GM19328 (cell line): Measurements from ENCODE around the gene SNX11.

Experiments used
- ATAC-seq: cut with Tn5 transposase; IDR thresholded peaks from one replicate; pipeline ENCODE4 v1.9.1; 2021; ENCODE audit warnings: mild to moderate bottlenecking, moderate library complexity; ENCODE audit not compliant: unreplicated experiment

SNX11 gene

GRCh38 chr17:48131216-48131824 lies 23.8 kb downstream of the SNX11 start:
- no peak for ATAC-seq

- no peak for ATAC-seq
Observed at GRCh38 chr17:48132385-48132784, 24.8 kb downstream of the SNX11 start.

DNA sequence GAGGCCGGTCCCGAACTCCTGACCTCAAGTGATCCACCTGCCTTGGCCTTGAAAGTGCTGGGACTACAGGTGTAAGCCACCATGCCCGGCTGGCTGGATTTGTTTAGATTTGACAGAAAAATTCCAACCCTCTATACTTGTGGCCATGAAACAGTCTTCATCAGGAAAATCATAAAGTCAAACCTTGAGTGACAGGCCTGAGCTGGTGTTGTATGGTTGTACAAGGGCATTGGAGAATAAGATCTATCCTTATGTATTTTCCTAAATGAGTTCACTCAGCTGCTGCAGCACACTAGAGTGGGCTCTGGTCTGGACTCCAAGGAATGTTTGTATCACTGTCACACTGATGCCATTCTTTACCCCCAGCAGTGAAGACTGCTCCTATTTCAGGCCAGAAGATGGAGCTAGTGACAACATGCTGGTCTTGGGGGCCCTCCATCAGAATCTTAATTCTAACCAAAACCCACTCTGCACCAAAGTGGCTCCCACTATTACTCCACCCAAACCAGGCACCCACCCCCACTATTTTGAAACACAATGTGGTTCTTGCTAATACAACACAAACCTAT lies 27.4 kb downstream of the SNX11 start:
- no peak for ATAC-seq

DNA sequence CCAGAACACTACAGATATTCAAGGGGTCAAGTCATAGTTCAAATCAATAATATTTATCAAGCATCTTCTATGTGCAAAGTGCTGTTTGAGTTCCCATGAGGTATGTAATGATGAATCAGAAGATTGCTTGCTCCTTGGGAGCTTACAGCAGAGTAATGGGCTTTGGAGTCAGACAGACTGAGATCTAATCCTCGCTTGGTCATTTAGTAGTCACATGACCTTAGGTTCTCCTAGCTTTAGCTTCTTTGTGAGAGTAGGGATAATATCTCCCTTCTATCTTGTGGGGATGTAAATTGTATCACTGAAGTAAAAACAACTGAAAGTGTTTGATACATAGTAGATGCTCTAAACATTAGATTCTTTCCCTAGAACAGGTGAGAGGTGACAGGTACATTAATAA lies 30.1 kb downstream of the SNX11 start:
- no peak for ATAC-seq

DNA sequence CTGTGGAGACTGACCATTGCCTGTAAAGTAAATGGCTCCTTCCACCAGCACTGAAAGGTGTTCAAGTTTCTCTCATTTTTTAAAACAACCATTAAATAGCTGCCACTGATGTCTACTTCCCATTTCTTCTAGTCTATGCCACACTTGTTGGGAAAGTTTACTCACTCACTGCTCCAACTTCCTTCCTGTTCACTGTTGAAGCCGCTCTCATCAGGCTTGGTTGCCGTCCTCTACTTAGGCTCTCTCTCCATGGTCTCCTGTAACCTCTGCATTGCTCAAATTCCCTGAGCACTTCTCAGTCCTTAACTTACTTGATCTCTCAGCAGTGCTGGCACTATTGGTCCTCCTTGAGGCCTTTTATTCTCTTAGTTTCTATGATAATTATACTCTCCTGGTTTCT lies 32.4 kb downstream of the SNX11 start:
- no peak for ATAC-seq

DNA sequence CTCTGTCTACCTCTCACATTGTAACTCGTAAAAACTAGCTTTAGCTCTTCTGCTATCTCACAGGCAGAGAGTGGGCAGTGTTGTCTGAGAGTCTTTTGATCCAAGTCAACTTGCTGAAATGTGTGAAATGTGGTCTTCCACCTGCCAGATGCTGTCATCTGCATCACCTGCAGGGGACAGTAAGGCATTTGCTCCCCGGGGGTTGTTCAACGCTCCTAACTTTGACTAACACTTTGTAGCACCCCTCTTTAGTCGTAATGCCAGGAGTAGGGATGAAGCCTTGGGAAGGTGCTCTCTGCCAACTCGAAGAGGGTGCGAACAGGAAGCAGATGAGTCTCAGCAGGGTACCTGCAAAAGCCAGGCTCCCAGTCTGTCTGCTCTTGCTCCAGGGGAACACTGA lies 36.1 kb downstream of the SNX11 start:
- ATAC-seq = no peak

DNA sequence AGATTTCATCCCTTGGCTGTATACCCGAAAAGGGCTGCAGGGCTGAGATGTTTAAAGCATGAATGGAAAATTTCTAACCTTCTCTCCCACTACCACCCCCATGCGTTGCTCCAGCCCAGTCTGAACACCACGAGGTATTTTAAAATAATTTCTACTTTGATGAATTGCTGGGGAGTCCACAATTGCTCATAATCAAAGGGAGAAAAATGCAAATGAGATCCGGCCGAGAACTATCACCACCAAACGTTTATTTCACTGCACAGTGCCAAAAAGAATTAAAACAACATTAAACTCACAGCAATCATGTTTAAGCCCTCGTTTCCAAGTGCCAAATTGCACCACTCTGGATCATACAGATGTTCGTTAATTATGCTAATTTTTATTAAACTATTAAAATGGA lies 36.7 kb downstream of the SNX11 start:
- ATAC-seq = no peak

DNA sequence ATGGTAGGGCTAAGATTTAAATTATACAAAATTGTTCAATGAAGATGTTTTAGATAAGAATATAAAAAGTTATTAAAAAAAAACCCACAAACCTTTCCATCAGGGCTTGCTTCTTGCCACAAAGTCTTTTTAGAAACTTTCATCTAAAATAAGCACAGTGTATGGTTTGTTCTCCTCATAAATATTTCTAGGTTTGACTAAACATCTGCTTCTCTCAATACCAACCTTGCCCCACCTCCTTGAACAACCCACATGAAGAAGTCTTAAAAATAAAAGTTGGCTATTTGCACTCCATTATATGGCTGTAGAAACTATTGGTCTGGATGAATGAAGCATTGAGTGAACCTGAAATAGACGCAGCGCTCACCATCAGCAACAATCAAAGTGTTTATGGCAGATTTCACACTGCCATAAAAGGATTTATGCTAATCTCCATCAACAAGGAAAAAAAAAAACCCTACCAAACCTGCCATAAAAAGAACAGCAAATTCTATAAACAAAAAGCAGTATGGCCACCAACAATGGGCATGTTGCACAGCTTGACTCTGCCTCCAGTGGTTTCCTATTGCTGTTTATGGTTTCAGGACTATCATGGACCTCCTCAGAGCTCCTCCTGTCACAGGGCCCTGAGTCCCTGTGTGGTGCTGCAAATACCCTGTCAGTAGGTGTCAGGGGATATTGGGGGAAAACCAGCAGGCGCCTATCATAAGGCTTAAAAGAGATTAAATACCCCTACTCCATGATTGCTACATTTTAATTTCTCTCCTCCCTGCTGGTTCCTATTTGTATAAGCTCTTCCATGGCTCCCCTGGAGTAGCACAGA lies 37.6 kb downstream of the SNX11 start:
- no peak for ATAC-seq

GRCh38 chr17:48148029-48148770 lies 40.6 kb downstream of the SNX11 start:
- no peak for ATAC-seq

- ATAC-seq = no peak
Observed at GRCh38 chr17:48148854-48149786, 41.6 kb downstream of the SNX11 start.

DNA sequence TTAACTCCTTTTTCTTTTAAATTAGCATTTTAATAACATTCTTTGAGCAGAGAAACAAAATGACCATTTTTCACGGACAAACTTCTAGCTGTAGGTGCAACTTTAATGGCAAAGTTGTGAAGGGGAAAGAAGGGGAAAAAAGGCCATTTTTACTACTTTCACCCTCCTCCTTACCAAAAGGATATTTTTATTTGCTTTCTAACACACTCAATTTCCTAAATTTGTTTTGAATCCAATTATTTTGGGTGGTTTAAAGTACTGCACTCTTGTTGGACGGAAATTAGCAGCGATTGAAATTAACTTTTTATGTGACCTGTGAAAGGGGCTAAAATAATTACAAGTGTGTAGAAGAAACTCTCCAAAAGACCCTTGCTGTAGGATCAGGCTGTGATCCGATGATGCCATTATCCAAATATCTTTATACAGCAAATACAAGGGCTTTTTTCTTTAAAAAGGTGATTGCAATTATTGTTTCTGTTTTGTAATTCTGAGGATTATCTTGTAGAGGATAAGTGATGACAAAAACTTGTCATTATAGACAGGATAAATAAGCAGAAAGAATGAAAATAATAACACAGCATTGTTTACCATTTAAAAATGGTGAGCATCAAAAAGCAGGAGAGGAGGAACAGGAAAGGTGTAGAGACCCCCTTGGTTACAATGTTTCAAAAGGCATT lies 42.4 kb downstream of the SNX11 start:
- ATAC-seq = no peak

DNA sequence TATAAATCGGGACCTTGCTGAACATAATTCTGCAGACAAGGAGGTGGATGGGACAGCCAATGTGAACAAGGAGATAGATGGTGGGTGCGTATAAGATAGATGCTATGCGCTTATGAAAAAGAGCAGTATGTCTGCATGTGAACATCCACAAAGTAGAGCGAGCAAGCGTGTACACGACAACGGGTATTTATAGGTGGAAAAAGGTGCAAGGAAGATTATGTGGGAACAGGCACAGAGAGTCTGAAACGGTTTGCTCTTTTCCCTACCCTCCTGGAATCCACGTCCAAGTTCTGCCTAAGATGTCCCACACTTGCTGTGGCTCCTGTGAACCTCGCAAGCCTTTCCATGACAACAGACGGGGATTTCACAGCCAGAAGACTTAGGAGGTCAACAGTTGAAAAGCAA lies 43.0 kb downstream of the SNX11 start:
- ATAC-seq = no peak

GRCh38 chr17:48151220-48151619 lies 43.7 kb downstream of the SNX11 start:
- ATAC-seq = no peak

- no peak for ATAC-seq
Observed at GRCh38 chr17:48152289-48152688, 44.7 kb downstream of the SNX11 start.

- no peak for ATAC-seq
Observed at GRCh38 chr17:48153691-48154358, 46.3 kb downstream of the SNX11 start.

GRCh38 chr17:48155889-48156611 lies 48.5 kb downstream of the SNX11 start:
- ATAC-seq = no peak

DNA sequence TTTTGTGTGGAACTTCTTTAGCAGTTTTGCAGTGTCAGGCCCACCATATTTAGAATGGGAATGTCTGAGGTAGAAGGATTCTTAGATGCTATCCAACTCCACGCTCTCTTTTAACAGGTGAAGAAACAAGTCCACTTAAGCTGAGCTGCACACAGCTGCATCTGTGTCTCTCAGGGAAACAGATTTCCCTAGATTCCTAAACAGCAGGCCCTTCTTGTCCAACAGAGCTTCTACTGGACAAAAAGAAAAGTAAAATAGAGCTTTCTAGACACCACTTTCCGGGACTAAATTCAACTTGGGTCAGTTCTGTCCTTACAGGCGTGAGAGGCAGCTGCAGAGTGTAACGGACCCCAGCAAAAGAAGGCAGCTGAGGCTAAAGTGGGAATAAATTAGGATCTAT lies 51.7 kb downstream of the SNX11 start:
- no peak for ATAC-seq

DNA sequence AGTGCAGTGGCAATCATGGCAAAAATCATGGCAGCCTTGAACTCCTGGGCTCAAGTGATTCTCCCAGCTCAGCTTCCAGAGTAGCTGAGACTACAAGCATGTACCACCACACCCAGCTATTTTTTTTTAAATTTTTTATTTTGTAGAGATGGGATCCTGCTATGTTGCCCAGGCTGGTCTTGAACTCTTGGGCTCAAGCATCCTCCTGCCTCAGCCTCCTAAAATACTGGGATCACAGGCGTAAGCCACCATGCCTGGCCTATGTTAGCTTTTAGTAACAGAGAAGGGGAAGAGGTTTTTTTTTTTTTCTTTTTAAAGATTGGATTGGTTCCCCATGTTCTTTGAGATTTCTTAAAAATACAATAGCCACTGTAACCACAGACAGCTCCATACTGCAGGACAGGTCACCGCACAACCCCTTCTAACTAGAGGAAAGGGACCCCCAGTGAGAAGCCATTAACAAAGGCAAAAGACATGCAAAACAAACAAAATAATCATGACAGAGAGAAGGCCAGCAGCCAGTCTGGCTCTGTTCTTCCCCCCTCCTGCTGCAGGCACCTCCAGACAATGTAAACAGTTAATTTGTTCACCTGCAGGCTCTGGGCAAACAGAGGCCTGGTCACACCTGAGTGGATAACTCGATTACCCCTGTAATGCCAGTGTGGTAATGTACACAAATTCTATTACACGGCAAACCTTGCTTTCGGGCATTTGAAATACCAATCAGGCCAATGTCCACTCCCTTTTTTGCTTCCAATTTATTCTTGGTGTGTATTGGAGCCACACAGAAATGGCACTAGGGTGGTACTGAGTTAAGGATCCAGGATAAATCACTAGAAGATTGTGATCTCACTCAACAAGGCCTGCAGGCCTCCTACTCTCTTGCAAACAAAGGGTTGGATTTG lies 52.9 kb downstream of the SNX11 start:
- no peak for ATAC-seq
